CD4-positive, alpha-beta memory T cell (primary cell): ENCODE results near the gene NAXE. TPM values are rescaled to one million over a fixed set of nuclear protein-coding genes. Genes with fewer than 3 reads are reported as not detected.

Experiments
- CTCF ChIA-PET: fragments of 350-600 bp; sonication (Branson Sonifier 250); formaldehyde crosslinking; loops from one replicate; lab custom pipeline; 2021; ENCODE audit warnings: inconsistent platforms; ENCODE audit not compliant: partially characterized antibody; lab: Charles Lee
- POLR2A ChIA-PET: fragments of 350-600 bp; sonication (Branson Sonifier 250); formaldehyde crosslinking; loops from one replicate; lab custom pipeline; 2021; ENCODE audit not compliant: partially characterized antibody; lab: Charles Lee
- DNase-seq, 5 donors: peaks; one replicate each; pipeline versions ENCODE4 v3.0.0 to v3.0.0-alpha.2; 2020 to 2022; ENCODE audit warnings: mixed read lengths in 1 of 5
- H3K27ac ChIP-seq: one replicate; pipeline ENCODE4 v1.7.0; 2013; ENCODE audit warnings: low read depth, low read length
- H3K27me3 ChIP-seq: 2 replicates; pipeline ENCODE4 v1.7.0; 2013; ENCODE audit warnings: mild to moderate bottlenecking, low read length, moderate library complexity; ENCODE audit not compliant: insufficient read depth
- H3K36me3 ChIP-seq: 2 replicates; pipeline ENCODE4 v1.7.0; 2013; ENCODE audit warnings: mild to moderate bottlenecking, low read length, moderate library complexity; ENCODE audit not compliant: insufficient read depth
- H3K4me1 ChIP-seq: 2 replicates; pipeline ENCODE4 v1.7.0; 2013; ENCODE audit warnings: mild to moderate bottlenecking, low read length, moderate library complexity; ENCODE audit not compliant: insufficient read depth
- H3K4me3 ChIP-seq, 2 donors: one replicate each; pipeline ENCODE4 v1.7.0; 2013; ENCODE audit warnings: low read length in 2 of 2, mild to moderate bottlenecking in 1 of 2
- H3K9me3 ChIP-seq, 2 donors: one replicate each; pipeline ENCODE4 v1.7.0; 2013; ENCODE audit warnings: low read length in 2 of 2, control low read depth in 1 of 2; ENCODE audit not compliant: control insufficient read depth in 1 of 2
- H3K27ac Mint-ChIP-seq, 7 donors: one replicate each; pipeline ENCODE4 v1.8.0; 2020 to 2021; ENCODE audit warnings: mixed read lengths in 7 of 7, mild to moderate bottlenecking in 6 of 7, inconsistent platforms in 3 of 7, moderate library complexity in 3 of 7
- H3K27me3 Mint-ChIP-seq, 2 donors: one replicate each; pipeline ENCODE4 v1.8.0; 2020 to 2021; ENCODE audit warnings: mixed read lengths in 2 of 2
- H3K36me3 Mint-ChIP-seq, 2 donors: one replicate each; pipeline ENCODE4 v1.8.0; 2020 to 2021; ENCODE audit warnings: mixed read lengths in 2 of 2, inconsistent platforms in 1 of 2, mild to moderate bottlenecking in 1 of 2
- H3K4me1 Mint-ChIP-seq, 4 donors: one replicate each; pipeline ENCODE4 v1.8.0; 2020 to 2021; ENCODE audit warnings: mixed read lengths in 4 of 4, mild to moderate bottlenecking in 1 of 4
- H3K4me3 Mint-ChIP-seq, 8 donors: one replicate each; pipeline ENCODE4 v1.8.0; 2020 to 2021; ENCODE audit warnings: mixed read lengths in 8 of 8, mild to moderate bottlenecking in 7 of 8, moderate library complexity in 6 of 8, inconsistent platforms in 3 of 8
- H3K9me3 Mint-ChIP-seq, 8 donors: one replicate each; pipeline ENCODE4 v1.8.0; 2020 to 2021; ENCODE audit warnings: mixed read lengths in 8 of 8, mild to moderate bottlenecking in 5 of 8, inconsistent platforms in 3 of 8, moderate library complexity in 1 of 8
- intact Hi-C: fragments of 100-400 bp; cut with micrococcal nuclease; formaldehyde crosslinking; loops from one replicate; pipeline ENCODE4 v1.15.1; 2023
- polyA plus RNA-seq, 2 donors: library from polyadenylated mRNA; unstranded; fragments of 300-500 nt; fragmentation: Illumina TruSeq; gene quantifications; one replicate each; pipeline ENCODE4 v1.2.3, GENCODE V29; 2021
- total RNA-seq, 2 experiments: library from RNA; stranded (reverse); gene quantifications; one replicate each; pipeline ENCODE4 v1.2.3, GENCODE V29; 2021

NAXE gene
- total and polyA plus RNA-seq, 4 experiments from 2014 or later = 46.7 to 152 (median 71.4) TPM

DNA sequence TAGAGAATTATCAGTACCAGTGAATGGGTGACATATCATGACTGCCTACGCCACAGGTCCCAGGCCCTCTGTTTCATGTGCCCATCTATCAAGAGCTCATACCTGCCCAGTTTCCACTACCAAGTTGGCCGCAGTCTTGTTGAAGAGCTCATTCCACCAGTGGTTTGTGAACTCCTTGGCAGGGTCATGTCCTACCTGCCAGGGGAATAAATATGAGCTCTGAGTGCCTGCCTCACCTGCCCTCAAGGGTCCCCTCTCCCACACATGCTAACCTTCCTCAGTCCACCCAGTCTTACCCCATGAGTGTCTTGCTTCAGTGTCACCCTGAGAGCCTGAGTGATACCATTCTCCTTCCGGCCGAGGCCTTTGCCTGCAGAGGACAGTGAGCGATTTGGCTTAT is 6.5 kb downstream of the NAXE start:
- POLR2A ChIA-PET = interaction anchor here (2.9 kb wide), 1 partner anchor 97 kb away, joined by 13 read pairs; the partner anchor contains the start of gene MEF2D
- peak overlapping the region in 1 of 8 donors; percentile 32 for H3K4me3 Mint-ChIP-seq
- H3K27me3 Mint-ChIP-seq = no peaks in the 10 kb centered on the region

DNA sequence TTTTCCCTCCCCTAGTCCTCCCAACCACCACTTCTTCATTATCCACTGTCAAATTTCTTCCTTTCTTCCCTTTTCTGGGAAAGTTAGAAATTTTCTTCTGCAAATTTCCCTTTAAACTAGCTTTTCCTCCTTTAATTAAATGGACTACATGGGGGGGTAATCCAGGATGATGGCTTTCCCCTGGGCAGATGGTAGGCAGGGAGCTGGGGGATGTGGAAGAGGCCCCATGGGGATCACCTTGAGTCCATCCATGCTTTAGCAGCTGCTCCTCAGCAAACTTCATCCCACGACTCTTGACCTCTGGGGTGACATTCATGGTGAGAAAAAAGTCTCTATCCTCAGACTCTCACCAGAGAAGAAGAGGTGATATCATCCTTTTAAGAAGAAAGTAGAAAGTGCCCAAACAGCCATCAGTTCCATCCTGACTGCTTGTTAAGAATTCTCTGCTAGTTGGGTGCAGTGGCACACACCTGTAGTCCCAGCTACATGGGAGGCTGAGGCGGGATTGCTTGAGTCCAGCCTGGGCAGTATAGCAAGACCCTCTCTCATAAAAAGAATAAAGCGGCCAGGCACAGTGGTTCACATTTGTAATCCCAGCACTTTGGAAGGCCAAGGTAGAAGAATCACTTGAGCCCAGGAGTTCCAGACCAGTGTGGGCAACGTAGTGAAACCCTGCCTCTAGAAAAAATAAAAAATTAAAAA is 7.3 kb downstream of the NAXE start:
- H3K36me3 ChIP-seq = peaks cover 33% of the 10 kb centered on the region
- H3K27ac Mint-ChIP-seq = peak overlapping the region in 6 of 7 donors; percentile 46 to 83 (median 66)
- no peaks in the 10 kb centered on the region for H3K27me3 Mint-ChIP-seq
- H3K27ac ChIP-seq = peak overlapping the region; percentile 19
- peaks cover 18 to 37% (median 30%) of the 10 kb centered on the region in 4 donors for H3K4me1 Mint-ChIP-seq
- DNase-seq = no peak
- H3K4me3 Mint-ChIP-seq = peak overlapping the region in 1 of 8 donors; percentile 1
- H3K36me3 Mint-ChIP-seq = peaks cover 38 to 57% of the 10 kb centered on the region in 2 donors
- intact Hi-C loops = no loop called here
- peaks cover 30% of the 10 kb centered on the region for H3K4me1 ChIP-seq
- CTCF ChIA-PET = interaction anchor here (0.6 to 4.7 kb wide), 6 partner anchors 9 to 213 kb away, joined by 3 to 21 read pairs (median 3); no protein-coding TSS in a partner anchor
- no peak overlapping the region for H3K4me3 ChIP-seq
- no peaks in the 10 kb centered on the region for H3K27me3 ChIP-seq
- H3K9me3 ChIP-seq = no peaks in the 10 kb centered on the region
- POLR2A ChIA-PET = interaction anchor here (0.9 to 2.9 kb wide), 2 partner anchors 10 to 98 kb away, joined by 3 to 13 read pairs; partner anchors contain the start of gene MEF2D
- peaks cover 0 to 2% (median 0%) of the 10 kb centered on the region in 8 donors for H3K9me3 Mint-ChIP-seq

More for the DNA sequence above, 6.5 kb downstream of the NAXE start:
- Mint-ChIP-seq H3K9me3 (peaks cover 0 to 2% (median 0%) of the 10 kb centered on the region in 8 donors), H3K27ac (peak overlapping the region in 3 of 7 donors; percentile 65 to 83 (median 68)), H3K4me1 (peaks cover 18 to 38% (median 30%) of the 10 kb centered on the region in 4 donors), H3K36me3 (peaks cover 38 to 57% of the 10 kb centered on the region in 2 donors)
- peak overlapping the region; percentile 19 for H3K27ac ChIP-seq
- no peak for DNase-seq
- H3K4me3 ChIP-seq = no peak overlapping the region
- H3K27me3 ChIP-seq = no peaks in the 10 kb centered on the region
- peaks cover 29% of the 10 kb centered on the region for H3K4me1 ChIP-seq
- no peaks in the 10 kb centered on the region for H3K9me3 ChIP-seq
- CTCF ChIA-PET = interaction anchor here (0.6 to 4.7 kb wide), 6 partner anchors 10 to 212 kb away, joined by 3 to 21 read pairs (median 3); no protein-coding TSS in a partner anchor
- intact Hi-C loops = no loop called here
- H3K36me3 ChIP-seq = peaks cover 33% of the 10 kb centered on the region

- Mint-ChIP-seq H3K9me3 (peaks cover 0 to 2% (median 0%) of the 10 kb centered on the region in 8 donors), H3K27ac (peak overlapping the region; percentile 48 to 98 (median 76)), H3K27me3 (no peaks in the 10 kb centered on the region), H3K4me1 (peaks cover 18 to 37% (median 29%) of the 10 kb centered on the region in 4 donors), H3K4me3 (peak overlapping the region in 6 of 8 donors; percentile 90 to 100 (median 99)), H3K36me3 (peaks cover 37 to 51% of the 10 kb centered on the region in 2 donors)
- intact Hi-C loops = loop anchor here (2.0 kb wide), 2 partner anchors 99 to 143 kb away; partner anchors contain the start of gene MEF2D
- peaks cover 30% of the 10 kb centered on the region for H3K4me1 ChIP-seq
- no peaks in the 10 kb centered on the region for H3K27me3 ChIP-seq
- no peak overlapping the region for H3K4me3 ChIP-seq
- H3K27ac ChIP-seq = peak overlapping the region; percentile 19
- H3K36me3 ChIP-seq = peaks cover 33% of the 10 kb centered on the region
- CTCF ChIA-PET = interaction anchor here (0.8 to 4.7 kb wide), 4 partner anchors 8 to 154 kb away, joined by 3 to 21 read pairs (median 18); partner anchors contain the start of gene NAXE
- H3K9me3 ChIP-seq = no peaks in the 10 kb centered on the region
- POLR2A ChIA-PET = interaction anchor here (0.6 to 2.9 kb wide), 6 partner anchors 8 to 992 kb away, joined by 3 to 50 read pairs (median 3); partner anchors contain the start of genes MEF2D and NAXE
- DNase-seq = peak in 3 of 5 donors; percentile 24 to 65 (median 37)
These were observed 8.2 kb downstream of the NAXE start for GRCh38 chr1:156599811-156600210.

DNA sequence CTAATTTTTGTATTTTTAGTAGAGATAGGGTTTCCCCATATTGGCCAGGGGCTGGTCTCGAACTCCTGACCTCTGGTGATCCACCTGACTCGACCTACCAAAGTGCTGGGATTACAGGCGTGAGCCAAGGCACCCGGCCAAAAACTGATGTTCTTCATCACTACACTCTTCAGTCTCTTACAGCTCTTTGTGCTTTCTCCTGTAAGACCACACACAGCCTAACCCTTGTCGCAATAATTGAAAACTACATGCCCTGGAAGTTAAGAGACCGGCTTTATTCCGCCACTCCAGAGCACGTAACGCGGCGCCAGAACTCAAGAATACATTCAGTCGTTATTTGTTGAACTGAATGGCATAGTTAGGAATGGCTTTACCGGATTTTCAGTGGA is 9.2 kb downstream of the NAXE start:
- Mint-ChIP-seq H3K27ac (peak overlapping the region; percentile 83 to 100 (median 98)), H3K4me3 (peak overlapping the region; percentile 90 to 100 (median 99)), H3K36me3 (peaks cover 27 to 42% of the 10 kb centered on the region in 2 donors), H3K9me3 (no peaks in the 10 kb centered on the region), H3K27me3 (no peaks in the 10 kb centered on the region), H3K4me1 (peaks cover 13 to 37% (median 26%) of the 10 kb centered on the region in 4 donors)
- Histone ChIP-seq H3K4me1 (peaks cover 30% of the 10 kb centered on the region), H3K36me3 (peaks cover 30% of the 10 kb centered on the region), H3K27me3 (no peaks in the 10 kb centered on the region), H3K9me3 (no peaks in the 10 kb centered on the region), H3K4me3 (peak overlapping the region; percentile 82 to 83), H3K27ac (peak overlapping the region; percentile 83)
- ChIA-PET CTCF (interaction anchor here (0.8 to 4.7 kb wide), 6 partner anchors 8 to 155 kb away, joined by 3 to 21 read pairs (median 10); partner anchors contain the start of gene NAXE), POLR2A (interaction anchor here (0.6 to 2.9 kb wide), 8 partner anchors 9 to 1326 kb away, joined by 3 to 50 read pairs (median 4); partner anchors contain the start of genes MEF2D and NAXE)
- DNase-seq = no peak
- intact Hi-C loops = loop anchor here (1.0 to 2.0 kb wide), 3 partner anchors 9 to 144 kb away; partner anchors contain the start of genes MEF2D and NAXE

DNA sequence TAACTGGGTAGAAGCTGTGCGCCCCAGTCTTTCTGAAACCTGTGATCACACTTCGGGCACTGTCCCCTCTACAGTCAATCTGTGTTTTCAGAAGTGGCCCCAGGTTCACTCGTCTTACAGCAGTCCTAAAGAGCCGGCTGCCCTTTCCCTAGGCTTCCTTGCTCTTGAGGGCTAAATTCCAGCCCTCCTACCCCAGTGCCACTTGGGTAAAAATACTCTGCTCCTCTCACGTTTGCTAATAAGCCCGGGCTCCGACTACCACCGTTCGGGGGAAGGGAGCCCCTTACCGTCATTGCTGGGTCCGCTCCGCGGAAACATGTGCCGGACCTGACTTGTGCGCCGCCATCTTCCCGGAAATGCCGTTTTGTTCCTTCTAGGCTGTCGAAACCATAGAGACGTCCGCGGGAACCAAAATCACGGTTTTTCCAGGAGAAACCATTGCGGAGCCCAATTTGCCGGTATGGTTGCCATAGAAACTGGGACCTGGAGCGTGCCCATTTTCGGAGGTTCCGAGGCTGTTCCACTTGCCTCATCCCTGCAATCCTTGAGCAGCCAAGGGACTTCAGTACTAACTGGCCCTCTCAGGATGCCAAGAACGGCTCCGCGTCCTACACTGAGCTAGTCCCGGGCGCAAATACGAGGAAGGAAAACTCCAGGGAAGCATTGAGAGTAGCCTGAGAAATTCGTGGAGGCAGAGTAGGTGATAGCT is 9.7 kb downstream of the NAXE start, which contains the start of gene GPATCH4:
GPATCH4 (minus strand) TSS at position 358 of the 709 bp plus-strand sequence.
- H3K4me3 Mint-ChIP-seq = peak within 1 kb of the TSS; percentile 90 to 100 (median 99)
- H3K9me3 ChIP-seq = no peaks in the 10 kb centered on the region
- no peaks in the 10 kb centered on the region for H3K27me3 ChIP-seq
- peak within 1 kb of the TSS; percentile 83 for H3K27ac ChIP-seq
- no peaks in the 10 kb centered on the region for H3K9me3 Mint-ChIP-seq
- H3K27ac Mint-ChIP-seq = peak within 1 kb of the TSS; percentile 83 to 100 (median 98)
- POLR2A ChIA-PET = interaction anchor here (0.6 to 2.6 kb wide), 10 partner anchors 9 to 1327 kb away, joined by 3 to 50 read pairs (median 4); partner anchors contain the start of genes MEF2D and NAXE
- peaks cover 30% of the 10 kb centered on the region for H3K4me1 ChIP-seq
- CTCF ChIA-PET = interaction anchor here (0.9 to 4.7 kb wide), 11 partner anchors 10 to 143 kb away, joined by 3 to 21 read pairs (median 4); partner anchors contain the start of gene NAXE
- H3K36me3 Mint-ChIP-seq = peaks cover 22 to 37% of the 10 kb centered on the region in 2 donors
- intact Hi-C loops = loop anchor here (1.0 to 2.0 kb wide), 3 partner anchors 10 to 144 kb away; partner anchors contain the start of genes MEF2D and NAXE
- H3K27me3 Mint-ChIP-seq = no peaks in the 10 kb centered on the region
- peak; percentile 75 to 82 (median 76) for DNase-seq
- H3K36me3 ChIP-seq = peaks cover 25% of the 10 kb centered on the region
- peak within 1 kb of the TSS; percentile 82 to 83 for H3K4me3 ChIP-seq
- H3K4me1 Mint-ChIP-seq = peaks cover 13 to 37% (median 26%) of the 10 kb centered on the region in 4 donors

DNA sequence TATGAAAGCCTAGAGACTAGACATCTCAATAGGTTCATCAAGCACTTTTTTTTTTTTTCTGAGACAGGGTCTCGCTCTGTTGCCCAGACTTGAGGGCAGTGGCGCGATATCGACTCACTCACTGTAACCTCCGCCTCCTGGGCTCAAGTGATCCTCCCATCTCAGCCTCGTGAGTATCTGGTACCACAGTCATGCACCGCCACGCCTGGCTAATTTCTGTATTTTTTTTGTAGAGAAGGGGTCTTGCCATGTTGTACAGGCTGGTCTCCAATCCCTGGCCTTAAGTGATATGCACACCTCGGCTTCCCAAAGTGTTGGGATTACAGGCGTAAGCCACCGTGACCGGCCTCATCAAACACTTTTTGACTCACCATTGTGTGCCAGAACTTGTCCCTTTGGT is 10.3 kb downstream of the NAXE start:
- ChIA-PET POLR2A (interaction anchor here (0.6 to 2.6 kb wide), 9 partner anchors 9 to 181 kb away, joined by 3 to 50 read pairs (median 4); partner anchors contain the start of genes MEF2D and NAXE), CTCF (interaction anchor here (0.9 to 4.7 kb wide), 10 partner anchors 10 to 183 kb away, joined by 3 to 21 read pairs (median 4); partner anchors contain the start of gene NAXE)
- Histone ChIP-seq H3K9me3 (no peaks in the 10 kb centered on the region), H3K36me3 (peaks cover 21% of the 10 kb centered on the region), H3K27me3 (no peaks in the 10 kb centered on the region), H3K4me1 (peaks cover 30% of the 10 kb centered on the region), H3K27ac (peak overlapping the region; percentile 83), H3K4me3 (peak overlapping the region; percentile 82 to 83)
- Mint-ChIP-seq H3K9me3 (no peaks in the 10 kb centered on the region), H3K27ac (peak overlapping the region; percentile 83 to 100 (median 98)), H3K36me3 (peaks cover 18 to 32% of the 10 kb centered on the region in 2 donors), H3K4me1 (peaks cover 13 to 37% (median 26%) of the 10 kb centered on the region in 4 donors), H3K4me3 (peak overlapping the region; percentile 90 to 100 (median 99)), H3K27me3 (no peaks in the 10 kb centered on the region)
- intact Hi-C loops = loop anchor here (1.0 to 2.0 kb wide), 3 partner anchors 11 to 145 kb away; partner anchors contain the start of genes MEF2D and NAXE
- no peak for DNase-seq
